ENCODE results near the gene NSMCE4A. TPM values are rescaled to one million over a fixed set of nuclear protein-coding genes. Genes with fewer than 3 reads are reported as not detected.
"Not testable (repeated sequence)": the region's sequence is repeated elsewhere in the genome, so short reads cannot be mapped to it uniquely, and the experiment has no call there.

NSMCE4A gene
- total and polyA plus RNA-seq, 2 of the 4 experiments (the other 2 are of a cell fraction), result 13.4 to 33.2 TPM

DNA sequence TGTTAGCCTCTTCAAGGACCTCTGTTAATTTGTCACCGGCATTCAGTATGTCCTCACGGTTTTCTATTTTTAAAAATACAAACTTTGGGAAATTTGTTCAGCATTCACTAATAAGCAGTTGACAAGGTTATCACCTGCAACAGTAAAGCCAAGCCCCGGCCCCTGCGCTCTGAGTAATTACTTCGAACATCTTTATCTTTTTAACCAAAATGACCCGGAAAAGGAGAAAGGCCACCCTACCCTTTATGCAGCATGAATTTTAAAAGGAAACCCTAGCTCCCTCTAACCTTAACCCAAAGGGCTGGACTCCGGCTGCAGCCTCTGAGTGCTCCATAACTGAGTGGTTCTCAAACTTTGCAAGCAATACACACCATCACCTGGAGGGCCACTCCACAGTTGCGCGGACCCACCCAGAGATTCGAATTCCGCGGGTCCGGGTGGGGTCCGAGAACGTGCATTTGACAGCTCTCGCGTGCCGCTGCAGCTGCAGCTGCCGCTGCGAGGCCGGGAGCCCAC lies 940 bp downstream of the NSMCE4A start:
- peaks cover 3% of the 10 kb centered on the region; the same call in 1 of the 2 replicates for H3K9me1 ChIP-seq (ENCODE audit: insufficient read depth, low read length)
- peaks cover 2% of the 10 kb centered on the region; the same call in 1 of the 2 replicates for H3K4me1 ChIP-seq (ENCODE audit: control insufficient read depth, insufficient read depth, low read length)
- no peaks in the 10 kb centered on the region for H4K20me1 ChIP-seq (ENCODE audit: insufficient read depth, low read length)
- H2AK5ac ChIP-seq (ENCODE audit: low read depth, low read length), result no peak overlapping the region
- H2BK5ac ChIP-seq (ENCODE audit: low read depth, low read length, poor library complexity, severe bottlenecking), result no peak overlapping the region
- H2BK15ac ChIP-seq (ENCODE audit: low read depth, low read length), result no peak overlapping the region
- peaks cover 2% of the 10 kb centered on the region for H3K36me3 ChIP-seq (ENCODE audit: control insufficient read depth, insufficient read depth, low read length)
- H3K56ac ChIP-seq (ENCODE audit: extremely low read depth, insufficient read depth, low read length), result no peak overlapping the region
- no peak overlapping the region for H2BK120ac ChIP-seq (ENCODE audit: low read depth, low read length)
- peak overlapping the region in 1 of 2 experiments; percentile 40; a peak in 2 of 4 replicates for H4K8ac ChIP-seq (ENCODE audit: low read depth in 2 of 2, low read length in 2 of 2)
- peak overlapping the region; percentile 95 for H3K4me2 ChIP-seq (ENCODE audit: low read depth, low read length)
- H3K27me3 ChIP-seq (ENCODE audit: control insufficient read depth, insufficient read depth, low read length), result no peaks in the 10 kb centered on the region
- intact Hi-C loops (cut with micrococcal nuclease), result loop anchor here (1.0 kb wide), 2 partner anchors 30 to 138 kb away; no protein-coding TSS in a partner anchor
- no peaks in the 10 kb centered on the region for H3K9me3 ChIP-seq (ENCODE audit: control insufficient read depth, insufficient read depth, low read length)
- H4K5ac ChIP-seq (ENCODE audit: low read depth, low read length), result no peak overlapping the region
- peaks cover 8 to 13% of the 10 kb centered on the region in 2 experiments for H3K79me1 ChIP-seq (ENCODE audit: low read depth in 1 of 2, low read length in 2 of 2)
- in situ Hi-C loops (cut with MboI; ENCODE audit: low sequenced_read_pairs), result no loop called here
- no peak overlapping the region for H3K18ac ChIP-seq (ENCODE audit: low read depth, low read length)
- H3K23ac ChIP-seq (ENCODE audit: low read depth, low read length), result 0 out of 2 replicates have a peak overlapping the region, but pooled peaks have one; percentile 72
- no peak overlapping the region for H3K14ac ChIP-seq (replicated peaks; ENCODE audit: low read depth, low read length)
- dilution Hi-C loops (cut with HindIII; ENCODE audit: low sequenced_read_pairs, unreplicated experiment), result no loop called here
- H3K4ac ChIP-seq (ENCODE audit: low read depth, low read length), result peak overlapping the region; percentile 25; the same call in 1 of the 2 replicates
- peak overlapping the region; percentile 60 for H3K4me3 ChIP-seq (ENCODE audit: insufficient read depth, low read depth, low read length)
- BruUV-seq (replicated peaks), result no TSS peak
- ChIA-PET POLR2A (ENCODE audit: unreplicated experiment) (interaction anchor here (0.6 kb wide), 1 partner anchor 22 kb away, joined by 3 read pairs; no protein-coding TSS in a partner anchor), CTCF (interaction anchor here (0.6 kb wide), 1 partner anchor 183 kb away, joined by 3 read pairs; no protein-coding TSS in a partner anchor)
- WGBS, 2 experiments (ENCODE audit: extremely low coverage in 2 of 2, insufficient read length in 1 of 2), result 20% methylated on average over 7 of the region's 21 CpGs; no CpG with 5 or more reads in 1 of the 2 experiments
- ATAC-seq (ENCODE audit: low read depth) (no peak), DNase-seq (no peak)
- peak overlapping the region; percentile 30; the same call in 1 of the 2 replicates for H3K9ac ChIP-seq (ENCODE audit: low read depth, low read length)
- peak overlapping the region; percentile 8; the same call in 1 of the 2 replicates for H3K27ac ChIP-seq (ENCODE audit: insufficient read depth, low read length)
- TF ChIP-seq MXI1 (IDR thresholded peaks at IDR 0.05; ENCODE audit: borderline replicate concordance, low read depth, low read length) (peak; percentile 96), CEBPB (IDR thresholded peaks at IDR 0.05; ENCODE audit: low read depth, low read length) (no peak), CHD1 (IDR thresholded peaks at IDR 0.05; ENCODE audit: low read depth, low read length) (no peak), BHLHE40 (IDR thresholded peaks at IDR 0.05; ENCODE audit: low read depth, low read length) (peak; percentile 93)
- H4K91ac ChIP-seq (ENCODE audit: insufficient read depth, low read depth, low read length), result no peak overlapping the region
- peak overlapping the region; percentile 89 for H2AK9ac ChIP-seq (replicated peaks; ENCODE audit: low read depth, low read length, poor library complexity)
- H2AFZ ChIP-seq (replicated peaks; ENCODE audit: low read length, poor library complexity), result peak overlapping the region; percentile 99
- no peak overlapping the region for H2BK20ac ChIP-seq (ENCODE audit: low read depth, low read length)

DNA sequence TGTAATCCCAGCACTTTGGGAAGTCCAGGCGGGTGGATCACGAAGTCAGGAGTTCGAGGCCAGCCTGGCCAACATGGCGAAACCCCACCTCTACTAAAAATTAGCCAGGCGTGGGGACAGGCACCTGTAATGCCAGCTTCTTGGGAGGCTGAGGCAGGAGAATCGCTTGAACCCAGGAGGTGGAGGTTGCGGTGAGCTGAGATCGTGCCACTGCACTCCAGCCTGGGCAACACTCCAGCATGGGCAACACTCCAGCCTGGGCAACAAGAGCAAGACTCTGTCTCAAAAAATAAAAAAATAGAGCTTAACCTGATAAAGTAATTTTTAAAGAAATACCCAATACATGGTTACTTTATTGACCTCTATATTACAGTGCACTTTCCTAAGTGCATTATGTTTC lies 5.9 kb downstream of the NSMCE4A start:
- H2BK5ac ChIP-seq (ENCODE audit: low read depth, low read length, poor library complexity, severe bottlenecking); H2BK20ac ChIP-seq (ENCODE audit: low read depth, low read length); H3K9ac ChIP-seq (ENCODE audit: low read depth, low read length); H3K79me1 ChIP-seq (ENCODE audit: low read depth in 1 of 2, low read length in 2 of 2); H4K5ac ChIP-seq (ENCODE audit: low read depth, low read length); H3K9me1 ChIP-seq (ENCODE audit: insufficient read depth, low read length); BruUV-seq (replicated peaks); H3K9me3 ChIP-seq (ENCODE audit: control insufficient read depth, insufficient read depth, low read length); H2AK5ac ChIP-seq (ENCODE audit: low read depth, low read length); H4K91ac ChIP-seq (ENCODE audit: insufficient read depth, low read depth, low read length); H3K4ac ChIP-seq (ENCODE audit: low read depth, low read length); H3K14ac ChIP-seq (replicated peaks; ENCODE audit: low read depth, low read length); ATAC-seq (ENCODE audit: low read depth); H3K18ac ChIP-seq (ENCODE audit: low read depth, low read length); H3K27ac ChIP-seq (ENCODE audit: insufficient read depth, low read length); H3K23ac ChIP-seq (ENCODE audit: low read depth, low read length); intact Hi-C loops (cut with micrococcal nuclease); H2BK15ac ChIP-seq (ENCODE audit: low read depth, low read length); H3K27me3 ChIP-seq (ENCODE audit: control insufficient read depth, insufficient read depth, low read length); H2BK120ac ChIP-seq (ENCODE audit: low read depth, low read length); H3K4me2 ChIP-seq (ENCODE audit: low read depth, low read length); H4K20me1 ChIP-seq (ENCODE audit: insufficient read depth, low read length); H3K4me1 ChIP-seq (ENCODE audit: control insufficient read depth, insufficient read depth, low read length); in situ Hi-C loops (cut with MboI; ENCODE audit: low sequenced_read_pairs); H2AFZ ChIP-seq (replicated peaks; ENCODE audit: low read length, poor library complexity); H3K4me3 ChIP-seq (ENCODE audit: insufficient read depth, low read depth, low read length); H3K56ac ChIP-seq (ENCODE audit: extremely low read depth, insufficient read depth, low read length); H4K8ac ChIP-seq (ENCODE audit: low read depth in 2 of 2, low read length in 2 of 2); H2AK9ac ChIP-seq (replicated peaks; ENCODE audit: low read depth, low read length, poor library complexity); POLR2A ChIA-PET (ENCODE audit: unreplicated experiment); DNase-seq; dilution Hi-C loops (cut with HindIII; ENCODE audit: low sequenced_read_pairs, unreplicated experiment): not testable (repeated sequence)
- CTCF ChIA-PET, result interaction anchor here (1.0 kb wide), 1 partner anchor 85 kb away, joined by 3 read pairs; no protein-coding TSS in a partner anchor
- H3K36me3 ChIP-seq (ENCODE audit: control insufficient read depth, insufficient read depth, low read length), result peaks cover 16% of the 10 kb centered on the region
- no CpG with 5 or more reads among the region's 8 CpGs for WGBS, 2 experiments (ENCODE audit: extremely low coverage in 2 of 2, insufficient read length in 1 of 2)

Measured in IMR-90 (cell line).